Endothelial cell of umbilical vein (primary cell): ENCODE data around the gene PDCD11.

Experiments used
- CTCF ChIP-seq, 2 donors: IDR thresholded peaks; 1 replicate in 1 of 2; 2 replicates in 1 of 2; pipeline ENCODE4 v1.5.1; 2011; ENCODE audit warnings: low read length in 2 of 2, mild to moderate bottlenecking in 2 of 2, moderate library complexity in 2 of 2, control low read depth in 1 of 2, inconsistent platforms in 1 of 2, low read depth in 1 of 2; ENCODE audit not compliant: insufficient read depth in 1 of 2; ENCODE audit errors: extremely low read depth in 1 of 2
- EZH2 ChIP-seq: IDR thresholded peaks from 2 replicates; pipeline ENCODE4 v1.6.1; 2012; ENCODE audit warnings: borderline replicate concordance, low read depth, mild to moderate bottlenecking, moderate library complexity, low read length, inconsistent platforms; ENCODE audit not compliant: severe bottlenecking
- GATA2 ChIP-seq: IDR thresholded peaks from 2 replicates; pipeline ENCODE4 v1.7.0; 2011; ENCODE audit warnings: low read depth, mild to moderate bottlenecking, moderate library complexity, mixed read lengths, low read length; ENCODE audit not compliant: insufficient read length, insufficient read depth
- JUN ChIP-seq: IDR thresholded peaks from 2 replicates; pipeline ENCODE4 v1.6.1; 2011; ENCODE audit warnings: borderline replicate concordance, low read depth; ENCODE audit not compliant: insufficient read length, insufficient read depth
- MAX ChIP-seq: IDR thresholded peaks from 2 replicates; pipeline ENCODE4 v1.6.1; 2011; ENCODE audit not compliant: insufficient read depth, insufficient read length
- POLR2A ChIP-seq: IDR thresholded peaks from 2 replicates; pipeline ENCODE4 v1.6.1; 2012; ENCODE audit warnings: low read depth, mild to moderate bottlenecking, control low read depth, low read length

- TF ChIP-seq POLR2A = no peak
- TF ChIP-seq GATA2 = no peak
- no peak for TF ChIP-seq CTCF (IDR thresholded peaks at IDR 0.05; ENCODE audit: extremely low read depth in 1 of 2, insufficient read depth in 1 of 2, low read depth in 1 of 2, low read length in 2 of 2)
- TF ChIP-seq MAX = no peak
- no peak for TF ChIP-seq EZH2
- TF ChIP-seq JUN = no peak
These were observed 74.6 kb downstream of the PDCD11 start for GRCh38 chr10:103470761-103471653.
